MCF 10A (cell line): ENCODE results near the gene IL1F10. TPM values are rescaled to one million over a fixed set of nuclear protein-coding genes. Genes with fewer than 3 reads are reported as not detected.

Source experiments
- BruUV-seq: library from RNA; stranded (reverse); fragments of 400-500 nt; replicated peaks from 2 replicates; lab custom pipeline; 2021; lab: Mats Ljungman, UMichigan
- CTCF ChIA-PET: fragments of 300-600 bp; sonication (Branson Sonifier 250); formaldehyde crosslinking; extraction: SDS; loops from one replicate; lab custom pipeline; 2021; ENCODE audit warnings: antibody characterized with exemption, inconsistent platforms; lab: Yijun Ruan, JAX
- POLR2A ChIA-PET: fragments of 300-600, 350-650 bp; sonication (Branson Sonifier 250); formaldehyde crosslinking; extraction: SDS; loops from one replicate; lab custom pipeline; 2020; ENCODE audit warnings: antibody characterized with exemption, inconsistent platforms; lab: Yijun Ruan, JAX
- DNase-seq: peaks from one replicate; pipeline ENCODE4 v3.0.0-alpha.2; 2018; ENCODE audit not compliant: unreplicated experiment
- H3K27ac Mint-ChIP-seq: one replicate; pipeline ENCODE4 v1.8.0; 2022; ENCODE audit warnings: mild to moderate bottlenecking, low read depth, mixed read lengths; ENCODE audit not compliant: unreplicated experiment
- H3K27me3 Mint-ChIP-seq: one replicate; pipeline ENCODE4 v1.8.0; 2022; ENCODE audit warnings: mixed read lengths; ENCODE audit not compliant: insufficient read depth, unreplicated experiment
- H3K36me3 Mint-ChIP-seq: one replicate; pipeline ENCODE4 v1.8.0; 2022; ENCODE audit warnings: mild to moderate bottlenecking, moderate library complexity, mixed read lengths; ENCODE audit not compliant: insufficient read depth, unreplicated experiment
- H3K4me1 Mint-ChIP-seq: one replicate; pipeline ENCODE4 v1.8.0; 2022; ENCODE audit warnings: mixed read lengths; ENCODE audit not compliant: insufficient read depth, unreplicated experiment
- H3K4me3 Mint-ChIP-seq: one replicate; pipeline ENCODE4 v1.8.0; 2022; ENCODE audit warnings: mild to moderate bottlenecking, moderate library complexity, mixed read lengths; ENCODE audit not compliant: unreplicated experiment
- H3K9me3 Mint-ChIP-seq: one replicate; pipeline ENCODE4 v1.8.0; 2022; ENCODE audit warnings: mixed read lengths; ENCODE audit not compliant: unreplicated experiment
- CTCF ChIP-seq: fragments of 200-600 bp; IDR thresholded peaks from one replicate; pipeline ENCODE4 v1.8.0; 2022; ENCODE audit warnings: antibody characterized with exemption, mild to moderate bottlenecking; ENCODE audit not compliant: unreplicated experiment
- intact Hi-C: fragments of 100-400 bp; cut with micrococcal nuclease; formaldehyde crosslinking; loops from 2 replicates; pipeline ENCODE4 v1.14.1; 2022
- total RNA-seq: library from RNA; stranded (reverse); gene quantifications from 2 replicates; pipeline ENCODE4 v1.2.3, GENCODE V29; 2022

The IL1F10 gene
- total RNA-seq, 1 experiment from 2014 or later = not detected

GRCh38 chr2:113123726-113124125 lies 56.0 kb downstream of the IL1F10 start:
- Mint-ChIP-seq H3K4me1 (peaks cover 15% of the 10 kb centered on the region), H3K27me3 (no peaks in the 10 kb centered on the region), H3K4me3 (no peak overlapping the region), H3K9me3 (no peaks in the 10 kb centered on the region), H3K27ac (no peak overlapping the region), H3K36me3 (no peaks in the 10 kb centered on the region)
- TF ChIP-seq CTCF = no peak
- no peak for DNase-seq
- CTCF ChIA-PET = interaction anchor here (0.6 to 4.6 kb wide), 3 partner anchors 13 to 117 kb away, joined by 3 to 36 read pairs (median 6); no protein-coding TSS in a partner anchor
- intact Hi-C loops = no loop called here
- BruUV-seq = no TSS peak
- POLR2A ChIA-PET = interaction anchor here (0.7 to 1.5 kb wide), 2 partner anchors 34 to 75 kb away, joined by 3 read pairs; no protein-coding TSS in a partner anchor

- no peaks in the 10 kb centered on the region for H3K9me3 Mint-ChIP-seq
- peaks cover 15% of the 10 kb centered on the region for H3K4me1 Mint-ChIP-seq
- intact Hi-C loops = no loop called here
- TF ChIP-seq CTCF = no peak
- no peak overlapping the region for H3K4me3 Mint-ChIP-seq
- BruUV-seq = no TSS peak
- no peaks in the 10 kb centered on the region for H3K27me3 Mint-ChIP-seq
- CTCF ChIA-PET = interaction anchor here (0.6 to 4.6 kb wide), 7 partner anchors 9 to 266 kb away, joined by 3 to 36 read pairs (median 5); no protein-coding TSS in a partner anchor
- H3K36me3 Mint-ChIP-seq = no peaks in the 10 kb centered on the region
- peak; percentile 66 for DNase-seq
- H3K27ac Mint-ChIP-seq = no peak overlapping the region
- POLR2A ChIA-PET = interaction anchor here (0.8 to 1.7 kb wide), 5 partner anchors 10 to 44 kb away, joined by 3 to 4 read pairs (median 3); no protein-coding TSS in a partner anchor
These were observed 56.6 kb downstream of the IL1F10 start for GRCh38 chr2:113124181-113124961.

Other genes starting within 250 kb of the IL1F10 start
- 5.4 and 5.5 TPM in 2 replicates for gene IL1B, start 231.2 kb upstream of the IL1F10 start, total RNA-seq
- gene IL37, start 156.8 kb upstream of the IL1F10 start, total RNA-seq = not detected in 2 replicates
- not detected in 2 replicates for gene IL36G, start 90.0 kb upstream of the IL1F10 start, total RNA-seq
- gene IL36A, start 62.5 kb upstream of the IL1F10 start, total RNA-seq = not detected in 2 replicates
- not detected in 2 replicates for gene IL36B, start 15.1 kb upstream of the IL1F10 start, total RNA-seq
- gene IL36RN, start 8.8 kb upstream of the IL1F10 start, total RNA-seq = not detected in 2 replicates
- gene IL1RN, start 59.6 kb downstream of the IL1F10 start, total RNA-seq = 0.39 TPM in 1 of 2 replicates, not detected in the other
- 9.6 and 13.2 TPM in 2 replicates for gene PSD4, start 106.0 kb downstream of the IL1F10 start, total RNA-seq
- gene PAX8, start 211.0 kb downstream of the IL1F10 start, total RNA-seq = 2.4 TPM in 2 replicates